Rectal smooth muscle tissue (tissue), 1 donor: ENCODE results near the gene MAGEC2.

Experiments
- H3K27ac ChIP-seq: one replicate; pipeline ENCODE4 v1.7.0; 2013; ENCODE audit warnings: low read depth, low read length, inconsistent platforms
- H3K27me3 ChIP-seq: one replicate; pipeline ENCODE4 v1.7.0; 2013; ENCODE audit warnings: low read length; ENCODE audit not compliant: control insufficient read depth, insufficient read depth
- H3K36me3 ChIP-seq: one replicate; pipeline ENCODE4 v1.7.0; 2013; ENCODE audit warnings: low read length; ENCODE audit not compliant: control insufficient read depth, insufficient read depth
- H3K4me1 ChIP-seq: one replicate; pipeline ENCODE4 v1.7.0; 2013; ENCODE audit warnings: low read length; ENCODE audit not compliant: control insufficient read depth, insufficient read depth
- H3K4me3 ChIP-seq: one replicate; pipeline ENCODE4 v1.7.0; 2013; ENCODE audit warnings: low read length
- H3K9ac ChIP-seq: one replicate; pipeline ENCODE4 v1.7.0; 2013; ENCODE audit warnings: low read length

MAGEC2 gene

DNA sequence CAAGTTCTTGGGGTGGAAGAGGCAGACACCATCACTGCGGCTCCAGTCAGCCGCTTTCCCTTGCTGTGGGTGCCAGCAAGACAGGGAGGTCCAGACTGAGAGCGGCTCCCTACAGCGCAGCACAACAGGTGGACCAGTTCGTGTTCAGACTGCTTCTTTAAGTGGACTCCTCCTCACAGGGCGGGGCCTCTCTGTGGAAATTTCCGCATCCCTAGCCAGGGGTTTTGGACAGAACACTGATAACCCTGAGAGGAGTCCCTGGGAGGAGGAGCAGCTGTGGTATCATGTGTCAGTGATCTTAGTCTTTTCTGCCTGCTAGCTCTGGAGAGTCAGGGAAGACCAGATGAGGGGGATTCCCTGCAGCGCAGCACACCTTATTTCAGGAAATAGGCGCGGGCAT, 48.5 kb downstream of the MAGEC2 start:
- H3K27me3 ChIP-seq, result peaks cover 4% of the 10 kb centered on the region
- no peaks in the 10 kb centered on the region for H3K36me3 ChIP-seq
- H3K4me3 ChIP-seq, result no peak overlapping the region
- no peaks in the 10 kb centered on the region for H3K4me1 ChIP-seq
- no peak overlapping the region for H3K27ac ChIP-seq
- H3K9ac ChIP-seq, result no peak overlapping the region
